Measurements from ENCODE around the gene MTMR10.

The MTMR10 gene

DNA sequence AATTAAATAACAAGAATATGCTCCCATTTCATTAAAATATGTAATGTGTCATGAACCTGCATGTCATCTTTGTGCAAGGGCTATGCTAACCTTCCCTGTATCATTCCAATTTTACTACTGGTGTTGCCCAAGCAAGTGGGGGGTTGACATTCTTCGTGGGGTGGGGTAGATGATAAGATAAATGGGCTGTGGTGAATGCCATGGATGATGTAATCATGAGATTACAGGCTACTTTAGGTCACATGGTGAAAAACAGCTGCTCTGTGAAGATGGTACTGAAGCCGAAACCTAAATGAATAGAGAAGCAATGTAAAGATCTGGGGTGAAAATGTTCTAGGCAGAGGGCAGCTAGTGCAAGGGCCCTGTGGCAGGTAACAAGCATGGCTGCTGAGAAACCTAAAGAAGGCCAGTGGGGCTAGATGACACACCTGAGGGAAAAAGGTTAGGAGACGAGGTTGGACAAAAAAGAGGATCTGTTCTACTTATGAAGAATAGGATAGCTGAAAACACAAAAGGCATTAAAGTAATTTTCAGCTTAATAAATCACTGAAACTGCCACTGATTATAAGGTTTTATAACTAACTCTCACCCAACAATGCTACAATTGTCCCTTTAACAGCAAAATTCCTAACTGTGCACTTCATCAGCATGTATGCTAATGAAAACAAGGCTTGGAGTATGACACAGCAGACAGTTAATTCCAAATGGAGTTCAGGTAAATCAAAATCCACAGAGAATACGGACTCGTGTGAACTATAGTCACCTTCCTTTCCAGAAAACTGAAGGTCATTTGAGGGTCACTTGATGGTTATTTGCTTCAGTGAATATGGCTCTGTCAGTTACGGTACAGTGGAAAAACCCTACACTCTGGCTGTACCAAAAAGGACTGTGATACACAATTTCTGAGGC lies 35.0 kb downstream of the MTMR10 start:
- DNase-seq (ENCODE audit: low spot score) = no peak

DNA sequence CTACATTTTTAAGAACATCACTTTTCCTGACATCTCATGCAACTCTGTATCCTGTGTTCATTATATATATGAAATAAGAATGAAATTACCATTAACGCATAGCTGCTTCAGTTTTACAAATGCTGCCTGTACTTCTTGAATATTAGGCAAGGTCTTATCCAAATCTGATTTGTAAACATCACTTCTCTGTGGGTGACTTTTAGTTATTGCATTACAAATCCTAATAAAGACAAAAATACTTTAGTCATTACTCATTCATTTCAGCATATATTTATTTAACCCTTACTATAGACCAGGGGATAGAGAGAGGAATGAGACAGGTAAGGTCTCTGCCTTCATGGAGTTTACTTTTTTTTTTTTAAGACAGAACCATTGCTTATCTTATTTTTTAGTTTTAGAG lies 36.8 kb downstream of the MTMR10 start:
- no peak for DNase-seq (ENCODE audit: low spot score)

DNA sequence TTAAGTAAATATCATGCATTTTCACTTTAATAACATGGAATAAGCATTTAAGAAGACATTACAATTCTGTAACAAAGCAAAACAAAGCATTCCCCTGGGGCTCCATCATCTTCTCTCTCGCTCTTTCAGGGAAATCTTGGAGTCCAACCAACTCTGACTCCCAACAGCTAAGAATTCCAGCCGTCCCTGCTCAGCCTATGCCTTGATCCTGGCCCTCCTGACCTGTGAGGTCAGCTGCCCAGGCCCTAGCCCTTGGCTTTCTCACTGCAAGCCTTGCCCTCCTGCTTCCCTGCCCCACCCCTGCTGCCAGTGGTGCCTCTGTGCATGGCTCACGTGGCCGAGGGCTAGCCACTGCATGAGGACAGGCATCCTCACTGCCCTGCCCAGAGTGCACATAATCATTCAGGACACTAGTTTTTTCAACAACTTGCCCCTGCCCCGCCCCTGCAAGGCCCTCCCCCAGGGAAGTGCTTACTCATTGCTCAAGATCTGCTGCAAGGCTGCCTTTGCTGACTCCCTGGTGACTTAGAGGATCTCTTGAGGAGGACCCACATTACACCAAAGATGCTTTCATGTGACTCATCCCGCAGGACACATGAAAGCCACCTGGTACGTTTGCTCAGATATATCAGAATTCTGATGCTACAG lies 37.6 kb downstream of the MTMR10 start:
- no peak for DNase-seq (ENCODE audit: low spot score)

DNA sequence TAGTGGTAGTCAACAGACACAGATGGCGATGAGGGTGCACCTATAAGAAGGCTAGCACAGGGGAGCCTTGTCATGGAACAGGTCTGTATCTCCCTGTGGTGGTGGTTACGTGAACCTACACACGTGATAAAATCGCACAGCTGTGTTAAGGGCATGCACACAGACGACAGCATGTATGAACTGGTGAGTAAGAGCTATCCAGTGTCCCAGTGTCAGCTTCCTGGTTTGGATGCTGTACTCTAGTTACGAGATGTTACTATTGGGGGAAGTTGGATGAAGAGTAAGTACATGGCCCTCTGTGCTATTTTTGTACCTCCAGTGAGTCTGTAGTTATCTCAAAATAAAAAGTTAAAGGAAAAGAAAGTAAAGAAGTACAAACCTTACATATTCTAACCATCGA lies 38.2 kb downstream of the MTMR10 start:
- DNase-seq (ENCODE audit: low spot score) = no peak

- DNase-seq (ENCODE audit: low spot score) = no peak
Observed at GRCh38 chr15:30943654-30944335, 47.6 kb downstream of the MTMR10 start.

DNA sequence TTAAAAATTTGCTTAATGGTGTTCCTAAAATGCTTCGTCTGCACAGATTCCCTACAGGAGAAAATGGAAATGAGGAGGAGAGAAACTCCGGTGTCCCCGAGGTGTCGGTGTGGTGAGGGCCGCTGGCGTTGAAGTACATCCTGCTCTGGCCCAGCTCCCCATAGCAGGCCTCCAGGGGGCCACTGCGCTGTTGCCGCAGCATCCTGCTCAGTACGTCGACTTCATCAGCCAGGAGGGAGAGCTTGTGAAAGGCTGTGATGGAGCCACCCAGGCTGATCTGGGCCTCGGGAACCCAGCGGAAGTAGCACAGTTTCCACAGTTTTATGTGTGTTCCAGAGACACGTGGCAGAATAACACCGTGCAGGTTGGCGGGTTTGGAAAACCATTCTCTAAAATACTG lies 49.9 kb downstream of the MTMR10 start:
- DNase-seq (ENCODE audit: low spot score) = no peak

DNA sequence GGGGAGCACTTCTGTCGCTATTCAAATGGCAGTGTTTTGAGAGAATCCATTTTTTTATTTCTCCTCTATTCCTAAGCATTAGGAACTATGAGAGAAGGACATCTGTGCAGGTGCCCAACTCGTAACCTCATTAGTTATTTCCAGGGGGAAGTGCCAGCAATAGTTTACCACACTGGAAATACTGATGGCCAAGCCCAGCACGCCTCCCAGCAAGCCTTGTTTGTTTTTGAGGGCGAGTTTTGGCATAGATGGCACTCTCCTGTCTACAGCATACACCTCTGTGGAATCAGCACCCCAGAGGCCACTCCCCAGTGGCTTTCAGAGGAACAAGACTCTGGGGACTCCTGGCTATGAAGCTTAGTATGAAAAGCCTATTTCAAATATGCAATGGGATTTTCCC lies 51.1 kb downstream of the MTMR10 start:
- no peak for DNase-seq (ENCODE audit: low spot score)

DNA sequence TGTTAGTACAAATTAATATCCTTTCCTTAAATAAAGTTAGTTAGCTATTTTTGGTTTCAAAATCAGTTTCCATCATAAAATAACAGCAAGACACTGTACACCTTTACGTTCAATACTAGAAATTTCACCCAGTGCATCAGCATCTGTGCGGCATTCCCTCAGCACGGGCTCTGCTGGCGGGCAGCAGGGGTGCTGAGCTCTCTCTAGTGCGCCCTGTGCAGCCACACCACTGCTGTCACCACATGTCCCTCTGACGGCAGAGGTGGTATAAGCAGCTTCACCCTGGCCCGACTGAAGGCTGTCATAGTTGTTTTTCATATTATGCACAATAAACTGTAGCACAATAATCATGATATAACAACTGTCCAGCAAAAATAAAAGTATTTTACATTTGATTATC lies 52.3 kb downstream of the MTMR10 start:
- DNase-seq (ENCODE audit: low spot score) = no peak

DNA sequence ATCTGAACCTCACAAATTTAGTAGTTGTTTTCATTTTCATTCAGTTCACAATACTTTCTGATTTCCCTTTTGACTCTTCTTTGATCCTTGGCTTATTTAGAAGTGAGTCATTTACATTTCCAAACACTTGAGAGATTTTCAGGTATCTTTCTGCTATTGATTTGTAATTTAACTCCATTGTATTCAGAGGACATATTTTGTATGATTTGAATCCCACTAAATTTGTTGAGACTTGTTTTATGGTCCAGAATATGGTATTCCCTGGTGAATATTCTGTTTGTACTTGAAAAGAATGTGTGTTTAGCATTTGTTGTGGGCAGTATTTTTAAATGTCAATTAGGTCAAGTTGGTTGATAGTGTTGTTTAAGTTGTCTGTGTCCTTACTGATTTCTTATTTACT lies 58.1 kb downstream of the MTMR10 start:
- DNase-seq (ENCODE audit: low spot score) = no peak

DNA sequence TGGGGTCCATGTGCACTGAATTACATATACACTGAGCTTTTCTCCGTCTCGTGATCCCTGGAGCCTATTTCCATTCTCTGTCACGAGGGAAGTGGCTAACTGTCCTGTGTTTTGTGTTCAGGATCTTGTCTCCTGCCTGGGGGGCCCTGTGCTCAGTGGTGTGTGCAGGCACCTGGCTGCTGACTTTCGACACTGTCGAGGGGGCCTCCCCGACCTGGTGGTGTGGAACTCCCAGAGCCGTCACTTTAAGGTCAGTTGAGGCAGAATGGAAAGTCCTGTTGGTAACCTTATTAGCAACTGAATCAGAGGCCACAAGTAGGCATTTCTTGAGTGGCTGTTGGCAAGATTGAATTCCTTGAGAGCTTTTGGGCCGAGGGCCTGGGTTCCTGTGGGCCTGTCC lies 61.0 kb downstream of the MTMR10 start:
- DNase-seq (ENCODE audit: low spot score) = no peak

DNA sequence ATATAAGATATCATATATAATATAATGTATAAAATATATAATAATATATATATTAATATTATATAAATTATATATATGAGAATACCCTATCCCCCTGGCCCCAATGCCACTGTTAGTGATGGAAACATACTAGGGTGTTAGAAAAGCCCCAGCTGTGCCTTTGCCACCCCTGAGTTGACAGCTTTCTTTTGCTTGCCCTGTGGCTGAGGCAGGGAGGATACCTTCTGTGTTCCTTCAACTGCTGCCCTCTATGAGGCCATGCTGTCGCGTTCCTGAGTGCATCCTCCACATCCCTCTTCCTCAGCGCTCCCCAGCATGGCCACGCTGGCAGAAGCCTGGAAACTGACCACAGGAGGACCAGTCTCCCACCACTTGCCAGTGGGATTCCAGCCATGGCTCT lies 61.4 kb downstream of the MTMR10 start:
- no peak for DNase-seq (ENCODE audit: low spot score)

DNA sequence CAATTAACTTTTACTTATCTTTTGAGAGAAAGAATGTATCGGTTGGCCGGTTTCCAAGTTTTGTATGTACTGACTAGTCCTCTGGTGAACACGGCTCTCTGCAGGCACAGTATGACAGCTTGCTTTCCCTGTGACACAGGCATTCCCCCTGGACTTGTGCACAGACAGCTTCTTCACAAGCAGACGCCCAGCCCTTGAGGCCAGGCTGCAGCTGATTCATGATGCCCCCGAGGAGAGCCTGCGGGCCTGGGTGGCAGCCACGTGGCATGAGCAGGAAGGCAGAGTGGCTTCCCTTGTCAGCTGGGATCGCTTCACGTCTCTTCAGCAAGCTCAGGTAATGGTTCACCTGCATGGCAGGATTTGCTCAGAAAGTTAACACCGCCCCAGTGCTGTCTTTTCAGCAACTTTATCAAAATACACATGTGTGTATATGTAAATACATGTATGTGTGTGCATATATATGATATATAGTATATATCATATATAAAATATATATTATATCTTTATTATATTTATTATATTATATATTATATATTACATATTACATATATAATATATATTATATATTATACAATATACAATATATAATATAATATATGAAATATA lies 62.3 kb downstream of the MTMR10 start:
- DNase-seq (ENCODE audit: low spot score) = no peak

- no peak for DNase-seq (ENCODE audit: low spot score)
Observed at GRCh38 chr15:30928076-30928475, 63.4 kb downstream of the MTMR10 start.

DNA sequence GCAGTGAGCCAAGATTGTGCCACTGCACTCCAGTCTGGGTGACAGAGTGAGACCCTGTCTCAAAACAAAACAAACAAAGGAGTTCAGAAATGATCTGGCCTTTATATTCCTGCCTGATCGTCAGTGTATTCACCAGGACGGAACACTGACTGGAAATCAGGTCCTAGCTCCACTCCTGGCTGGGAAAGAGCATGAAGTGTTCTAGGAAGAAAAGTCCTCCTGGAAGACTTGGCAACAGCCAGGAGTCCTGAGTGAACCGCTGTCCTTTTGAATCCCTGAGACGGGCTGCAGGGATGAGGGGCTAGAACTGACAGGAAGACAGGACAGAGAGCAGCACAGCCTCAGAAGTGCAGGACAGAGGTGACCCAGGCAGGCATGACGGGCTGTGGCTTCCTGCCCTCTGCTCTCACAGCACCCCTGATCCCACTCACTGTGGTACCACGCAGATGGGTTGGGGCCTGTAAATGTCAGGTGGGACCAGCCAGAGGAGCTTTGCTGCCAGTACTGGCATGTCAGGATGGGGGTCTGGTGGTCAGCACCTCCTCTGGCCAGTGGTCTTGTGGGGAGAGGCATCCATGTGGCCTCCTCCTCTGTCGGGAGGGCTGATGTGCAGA lies 64.2 kb downstream of the MTMR10 start:
- no peak for DNase-seq (ENCODE audit: low spot score)

- no peak for DNase-seq (ENCODE audit: low spot score)
Observed at GRCh38 chr15:30926161-30926560, 65.3 kb downstream of the MTMR10 start.

DNA sequence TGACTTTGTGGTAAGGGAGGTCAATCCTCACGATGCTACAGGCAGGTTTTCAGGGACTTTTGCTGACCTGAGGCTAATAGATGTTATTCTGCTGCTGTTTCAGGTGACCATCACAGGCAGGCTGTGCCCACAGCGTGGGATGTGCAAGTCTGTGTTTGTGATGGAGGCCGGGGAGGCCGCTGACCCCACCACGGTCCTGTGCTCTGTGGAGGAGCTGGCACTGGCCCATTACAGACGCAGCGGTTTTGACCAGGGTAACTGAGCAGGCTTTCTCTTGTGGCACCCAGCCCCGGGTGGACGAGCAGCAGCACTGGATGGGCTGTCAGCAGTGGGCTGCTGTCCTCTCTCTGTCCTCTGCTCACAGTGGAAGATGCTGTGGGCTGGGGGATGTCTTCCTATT lies 65.7 kb downstream of the MTMR10 start:
- no peak for DNase-seq (ENCODE audit: low spot score)

DNA sequence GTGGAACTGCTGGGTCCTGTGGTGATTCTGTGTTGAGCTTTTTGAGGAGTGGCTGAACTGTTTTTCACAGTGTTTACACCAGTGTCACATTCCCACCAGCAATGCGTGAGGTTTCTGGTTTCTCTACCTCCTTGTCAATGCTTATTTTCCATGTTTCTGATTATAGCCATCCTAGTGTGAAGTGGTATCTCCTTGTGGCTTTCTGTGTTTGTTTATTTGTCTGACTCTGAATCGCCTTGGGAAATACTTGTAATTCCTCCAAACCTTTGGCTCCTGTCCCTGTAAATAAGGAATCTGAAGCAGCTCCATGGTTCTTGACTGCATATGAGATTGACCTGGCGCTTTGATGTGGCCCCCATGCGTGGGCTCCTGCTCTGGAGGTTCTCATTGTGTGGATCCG lies 67.1 kb downstream of the MTMR10 start:
- no peak for DNase-seq (ENCODE audit: low spot score)

- no peak for DNase-seq (ENCODE audit: low spot score)
Observed at GRCh38 chr15:30923429-30923828, 68.0 kb downstream of the MTMR10 start.

GRCh38 chr15:30922480-30923311 lies 68.7 kb downstream of the MTMR10 start:
- DNase-seq (ENCODE audit: low spot score) = no peak

GRCh38 chr15:30921781-30922479 lies 69.5 kb downstream of the MTMR10 start:
- DNase-seq (ENCODE audit: low spot score) = no peak

GRCh38 chr15:30921106-30921505 lies 70.3 kb downstream of the MTMR10 start:
- no peak for DNase-seq (ENCODE audit: low spot score)

All from left forelimb (tissue), 1 donor.